ENCODE data around the gene ARL2BP. TPM values are rescaled to one million over a fixed set of nuclear protein-coding genes. Genes with fewer than 3 reads are reported as not detected.
"Not testable (repeated sequence)": the region's sequence is repeated elsewhere in the genome, so short reads cannot be mapped to it uniquely, and the experiment has no call there.

The ARL2BP gene
- total RNA-seq = 61.5 TPM

- no peaks in the 10 kb centered on the region for H3K27me3 ChIP-seq (ENCODE audit: insufficient read depth, low read length)
- H3K4me1 ChIP-seq (ENCODE audit: insufficient read depth, low read length) = peaks cover 27% of the 10 kb centered on the region
- peak within 1 kb of the TSS; percentile 67 for H3K4me3 ChIP-seq (ENCODE audit: low read length)
- H3K9me3 ChIP-seq (ENCODE audit: low read depth, low read length) = no peaks in the 10 kb centered on the region
These were observed at the start of gene ARL2BP for GRCh38 chr16:57244767-57245471. TSS of gene ARL2BP (plus strand) at chr16:57245259. CDS start at chr16:57245368, 109 bp downstream.

GRCh38 chr16:57196286-57196685 is 48.8 kb upstream of the ARL2BP start:
- H3K9me3 ChIP-seq (ENCODE audit: low read depth, low read length) = no peaks in the 10 kb centered on the region
- peaks cover 9% of the 10 kb centered on the region for H3K4me1 ChIP-seq (ENCODE audit: insufficient read depth, low read length)
- H3K27me3 ChIP-seq (ENCODE audit: insufficient read depth, low read length) = no peaks in the 10 kb centered on the region
- H3K4me3 ChIP-seq (ENCODE audit: low read length) = no peak overlapping the region

GRCh38 chr16:57196753-57197152 is 48.3 kb upstream of the ARL2BP start:
- H3K4me1 ChIP-seq (ENCODE audit: insufficient read depth, low read length) = peaks cover 9% of the 10 kb centered on the region
- H3K4me3 ChIP-seq (ENCODE audit: low read length) = no peak overlapping the region
- H3K27me3 ChIP-seq (ENCODE audit: insufficient read depth, low read length) = no peaks in the 10 kb centered on the region
- no peaks in the 10 kb centered on the region for H3K9me3 ChIP-seq (ENCODE audit: low read depth, low read length)

GRCh38 chr16:57200321-57200720 is 44.7 kb upstream of the ARL2BP start:
- not testable (repeated sequence) for H3K4me1 ChIP-seq (ENCODE audit: insufficient read depth, low read length); H3K4me3 ChIP-seq (ENCODE audit: low read length); H3K9me3 ChIP-seq (ENCODE audit: low read depth, low read length); H3K27me3 ChIP-seq (ENCODE audit: insufficient read depth, low read length)

- not testable (repeated sequence) for H3K9me3 ChIP-seq (ENCODE audit: low read depth, low read length); H3K27me3 ChIP-seq (ENCODE audit: insufficient read depth, low read length); H3K4me3 ChIP-seq (ENCODE audit: low read length); H3K4me1 ChIP-seq (ENCODE audit: insufficient read depth, low read length)
These were observed 44.1 kb upstream of the ARL2BP start for GRCh38 chr16:57200926-57201325.

GRCh38 chr16:57202095-57202886 is 42.8 kb upstream of the ARL2BP start:
- Histone ChIP-seq H3K4me3 (ENCODE audit: low read length) (no peak overlapping the region), H3K27me3 (ENCODE audit: insufficient read depth, low read length) (no peaks in the 10 kb centered on the region), H3K4me1 (ENCODE audit: insufficient read depth, low read length) (no peaks in the 10 kb centered on the region), H3K9me3 (ENCODE audit: low read depth, low read length) (no peaks in the 10 kb centered on the region)

GRCh38 chr16:57203451-57203850 is 41.6 kb upstream of the ARL2BP start:
- Histone ChIP-seq H3K27me3 (ENCODE audit: insufficient read depth, low read length) (no peaks in the 10 kb centered on the region), H3K4me1 (ENCODE audit: insufficient read depth, low read length) (no peaks in the 10 kb centered on the region), H3K9me3 (ENCODE audit: low read depth, low read length) (no peaks in the 10 kb centered on the region), H3K4me3 (ENCODE audit: low read length) (no peak overlapping the region)

- Histone ChIP-seq H3K27me3 (ENCODE audit: insufficient read depth, low read length) (no peaks in the 10 kb centered on the region), H3K9me3 (ENCODE audit: low read depth, low read length) (no peaks in the 10 kb centered on the region), H3K4me1 (ENCODE audit: insufficient read depth, low read length) (no peaks in the 10 kb centered on the region), H3K4me3 (ENCODE audit: low read length) (no peak overlapping the region)
These were observed 40.4 kb upstream of the ARL2BP start for GRCh38 chr16:57204675-57205074.

- Histone ChIP-seq H3K9me3 (ENCODE audit: low read depth, low read length) (no peaks in the 10 kb centered on the region), H3K4me1 (ENCODE audit: insufficient read depth, low read length) (no peaks in the 10 kb centered on the region), H3K27me3 (ENCODE audit: insufficient read depth, low read length) (no peaks in the 10 kb centered on the region), H3K4me3 (ENCODE audit: low read length) (no peak overlapping the region)
These were observed 36.1 kb upstream of the ARL2BP start for GRCh38 chr16:57208926-57209325.

GRCh38 chr16:57209780-57210179 is 35.3 kb upstream of the ARL2BP start:
- Histone ChIP-seq H3K27me3 (ENCODE audit: insufficient read depth, low read length) (no peaks in the 10 kb centered on the region), H3K4me1 (ENCODE audit: insufficient read depth, low read length) (no peaks in the 10 kb centered on the region), H3K4me3 (ENCODE audit: low read length) (no peak overlapping the region), H3K9me3 (ENCODE audit: low read depth, low read length) (no peaks in the 10 kb centered on the region)

- Histone ChIP-seq H3K4me1 (ENCODE audit: insufficient read depth, low read length) (no peaks in the 10 kb centered on the region), H3K4me3 (ENCODE audit: low read length) (no peak overlapping the region)
These were observed 31.6 kb upstream of the ARL2BP start for GRCh38 chr16:57213462-57213861.

GRCh38 chr16:57216968-57217367 is 28.1 kb upstream of the ARL2BP start:
- Histone ChIP-seq H3K27me3 (ENCODE audit: insufficient read depth, low read length) (no peaks in the 10 kb centered on the region), H3K9me3 (ENCODE audit: low read depth, low read length) (peaks cover 22% of the 10 kb centered on the region), H3K4me1 (ENCODE audit: insufficient read depth, low read length) (no peaks in the 10 kb centered on the region), H3K4me3 (ENCODE audit: low read length) (no peak overlapping the region)

More at GRCh38 chr16:57213462-57213861, 31.6 kb upstream of the ARL2BP start:
- Histone ChIP-seq H3K9me3 (ENCODE audit: low read depth, low read length) (peaks cover 22% of the 10 kb centered on the region), H3K27me3 (ENCODE audit: insufficient read depth, low read length) (no peaks in the 10 kb centered on the region)

GRCh38 chr16:57223057-57223456 is 22.0 kb upstream of the ARL2BP start:
- Histone ChIP-seq H3K27me3 (ENCODE audit: insufficient read depth, low read length) (no peaks in the 10 kb centered on the region), H3K4me3 (ENCODE audit: low read length) (no peak overlapping the region), H3K4me1 (ENCODE audit: insufficient read depth, low read length) (no peaks in the 10 kb centered on the region), H3K9me3 (ENCODE audit: low read depth, low read length) (no peaks in the 10 kb centered on the region)

GRCh38 chr16:57224651-57225335 is 20.3 kb upstream of the ARL2BP start:
- no peaks in the 10 kb centered on the region for H3K9me3 ChIP-seq (ENCODE audit: low read depth, low read length)
- H3K4me1 ChIP-seq (ENCODE audit: insufficient read depth, low read length) = no peaks in the 10 kb centered on the region
- H3K4me3 ChIP-seq (ENCODE audit: low read length) = no peak overlapping the region
- H3K27me3 ChIP-seq (ENCODE audit: insufficient read depth, low read length) = no peaks in the 10 kb centered on the region

- Histone ChIP-seq H3K27me3 (ENCODE audit: insufficient read depth, low read length) (no peaks in the 10 kb centered on the region), H3K4me1 (ENCODE audit: insufficient read depth, low read length) (no peaks in the 10 kb centered on the region), H3K4me3 (ENCODE audit: low read length) (no peak overlapping the region), H3K9me3 (ENCODE audit: low read depth, low read length) (no peaks in the 10 kb centered on the region)
These were observed 19.1 kb upstream of the ARL2BP start for GRCh38 chr16:57225978-57226377.
